22Rv1 (cell line): ENCODE data around the gene S1PR4.

ENCODE experiments used
- H3K27ac ChIP-seq: fragments of 450-650 bp; 2 replicates; pipeline ENCODE4 v1.5.1; 2017
- CTCF ChIP-seq: fragments of 450-650 bp; IDR thresholded peaks from 2 replicates; pipeline ENCODE4 v1.5.1; 2017; ENCODE audit warnings: mild to moderate bottlenecking
- ZFX ChIP-seq: fragments of 450-650 bp; IDR thresholded peaks from 2 replicates; pipeline ENCODE4 v1.6.1; 2017; ENCODE audit warnings: antibody characterized with exemption, borderline replicate concordance

The S1PR4 gene

GRCh38 chr19:3136684-3137055, 41.9 kb upstream of the S1PR4 start:
- TF ChIP-seq CTCF (no peak), ZFX (no peak)
- H3K27ac ChIP-seq: no peak overlapping the region

GRCh38 chr19:3137119-3137518, 41.5 kb upstream of the S1PR4 start:
- TF ChIP-seq ZFX (no peak), CTCF (no peak)
- no peak overlapping the region for H3K27ac ChIP-seq

GRCh38 chr19:3138268-3138667, 40.3 kb upstream of the S1PR4 start:
- TF ChIP-seq ZFX: no peak
- TF ChIP-seq CTCF: no peak
- H3K27ac ChIP-seq: no peak overlapping the region

- no peak overlapping the region for H3K27ac ChIP-seq
- TF ChIP-seq ZFX (no peak), CTCF (no peak)
Measured at GRCh38 chr19:3140667-3141038, 37.9 kb upstream of the S1PR4 start.

- no peak overlapping the region for H3K27ac ChIP-seq
- TF ChIP-seq CTCF: no peak
Measured at GRCh38 chr19:3142292-3142670, 36.3 kb upstream of the S1PR4 start.

- TF ChIP-seq ZFX (no peak), CTCF (no peak)
- no peak overlapping the region for H3K27ac ChIP-seq
Measured at GRCh38 chr19:3142781-3143337, 35.7 kb upstream of the S1PR4 start.

- H3K27ac ChIP-seq: no peak overlapping the region
- TF ChIP-seq CTCF (no peak), ZFX (no peak)
Measured at GRCh38 chr19:3145909-3146676, 32.5 kb upstream of the S1PR4 start.
